ENCODE measurements around the gene FILIP1.

GRCh38 chr6:75344455-75344854 is 149.1 kb downstream of the FILIP1 start:
- TF ChIP-seq, protein P1, sequence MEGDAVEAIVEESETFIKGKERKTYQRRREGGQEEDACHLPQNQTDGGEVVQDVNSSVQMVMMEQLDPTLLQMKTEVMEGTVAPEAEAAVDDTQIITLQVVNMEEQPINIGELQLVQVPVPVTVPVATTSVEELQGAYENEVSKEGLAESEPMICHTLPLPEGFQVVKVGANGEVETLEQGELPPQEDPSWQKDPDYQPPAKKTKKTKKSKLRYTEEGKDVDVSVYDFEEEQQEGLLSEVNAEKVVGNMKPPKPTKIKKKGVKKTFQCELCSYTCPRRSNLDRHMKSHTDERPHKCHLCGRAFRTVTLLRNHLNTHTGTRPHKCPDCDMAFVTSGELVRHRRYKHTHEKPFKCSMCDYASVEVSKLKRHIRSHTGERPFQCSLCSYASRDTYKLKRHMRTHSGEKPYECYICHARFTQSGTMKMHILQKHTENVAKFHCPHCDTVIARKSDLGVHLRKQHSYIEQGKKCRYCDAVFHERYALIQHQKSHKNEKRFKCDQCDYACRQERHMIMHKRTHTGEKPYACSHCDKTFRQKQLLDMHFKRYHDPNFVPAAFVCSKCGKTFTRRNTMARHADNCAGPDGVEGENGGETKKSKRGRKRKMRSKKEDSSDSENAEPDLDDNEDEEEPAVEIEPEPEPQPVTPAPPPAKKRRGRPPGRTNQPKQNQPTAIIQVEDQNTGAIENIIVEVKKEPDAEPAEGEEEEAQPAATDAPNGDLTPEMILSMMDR (IDR thresholded peaks at IDR 0.05), result no peak
- TF ChIP-seq POLR2A (IDR thresholded peaks at IDR 0.05), result no peak
- no peak for TF ChIP-seq POLR2AphosphoS5 (IDR thresholded peaks at IDR 0.05)
